SK-N-SH treated with all-trans-retinoic acid at 6 μM for 48 hours (cell line): ENCODE measurements around the gene TIMP4.

Experiments
- ATAC-seq: fragments of 200-7000 bp; cut with Tn5 transposase; 3 replicates; pipeline ENCODE4 v1.9.1; 2020; ENCODE audit warnings: mild to moderate bottlenecking, moderate library complexity
- ARNTL ChIP-seq: fragments of 450-650 bp; formaldehyde crosslinking; IDR thresholded peaks from 2 replicates; pipeline ENCODE4 v1.5.0; 2020; ENCODE audit warnings: low read depth, mild to moderate bottlenecking, moderate library complexity, borderline replicate concordance
- BACH2 ChIP-seq: fragments of 250-450 bp; sonication (Bioruptor Pico); IDR thresholded peaks from 2 replicates; pipeline ENCODE4 v1.9.0; 2021; ENCODE audit warnings: mild to moderate bottlenecking, borderline replicate concordance
- CREB5 ChIP-seq: fragments of 250-450 bp; sonication (Bioruptor Pico); IDR thresholded peaks from 2 replicates; pipeline ENCODE4 v1.5.1; 2020; ENCODE audit warnings: low read depth, mild to moderate bottlenecking, moderate library complexity
- CSDC2 ChIP-seq: fragments of 250-450 bp; sonication (Bioruptor Pico); IDR thresholded peaks from 2 replicates; pipeline ENCODE4 v1.5.0; 2020; ENCODE audit warnings: mild to moderate bottlenecking, moderate library complexity
- CSRNP3 ChIP-seq: fragments of 250-450 bp; sonication (Bioruptor Pico); IDR thresholded peaks from 2 replicates; pipeline ENCODE4 v1.5.1; 2021; ENCODE audit warnings: mild to moderate bottlenecking, moderate library complexity
- ESRRG ChIP-seq: fragments of 250-450 bp; sonication (Bioruptor Pico); IDR thresholded peaks from 2 replicates; pipeline ENCODE4 v1.6.1; 2021; ENCODE audit warnings: mild to moderate bottlenecking
- GLIS3 ChIP-seq: fragments of 250-450 bp; sonication (Bioruptor Pico); IDR thresholded peaks from 2 replicates; pipeline ENCODE4 v1.5.0; 2020; ENCODE audit warnings: mild to moderate bottlenecking, moderate library complexity
- ISL1 ChIP-seq: fragments of 250-450 bp; sonication (Bioruptor Pico); IDR thresholded peaks from 2 replicates; pipeline ENCODE4 v2.1.2; 2022; ENCODE audit warnings: mild to moderate bottlenecking, moderate library complexity
- OSR1 ChIP-seq: fragments of 250-450 bp; sonication (Bioruptor Pico); IDR thresholded peaks from 2 replicates; pipeline ENCODE4 v1.8.0; 2022; ENCODE audit warnings: moderate library complexity, mild to moderate bottlenecking, inconsistent platforms
- PATZ1 ChIP-seq: fragments of 250-450 bp; sonication (Bioruptor Pico); IDR thresholded peaks from 2 replicates; pipeline ENCODE4 v1.8.0; 2020; ENCODE audit warnings: mild to moderate bottlenecking, moderate library complexity, borderline replicate concordance
- POU6F1 ChIP-seq: fragments of 250-450 bp; sonication (Bioruptor Pico); IDR thresholded peaks from 2 replicates; pipeline ENCODE4 v1.8.0; 2021; ENCODE audit warnings: low read depth, mild to moderate bottlenecking, moderate library complexity, borderline replicate concordance
- PPARA ChIP-seq: fragments of 250-450 bp; sonication (Bioruptor Pico); IDR thresholded peaks from 2 replicates; pipeline ENCODE4 v1.5.0; 2020; ENCODE audit warnings: mild to moderate bottlenecking, borderline replicate concordance
- RARB ChIP-seq: fragments of 250-450 bp; sonication (Bioruptor Pico); IDR thresholded peaks from 2 replicates; pipeline ENCODE4 v1.8.0; 2021; ENCODE audit warnings: mild to moderate bottlenecking, moderate library complexity
- SNAI2 ChIP-seq: fragments of 250-450 bp; sonication (Bioruptor Pico); IDR thresholded peaks from 2 replicates; pipeline ENCODE4 v1.5.0; 2020; ENCODE audit warnings: mild to moderate bottlenecking, moderate library complexity
- TCF4 ChIP-seq: fragments of 250-450 bp; sonication (Bioruptor Pico); IDR thresholded peaks from 2 replicates; pipeline ENCODE4 v1.8.0; 2021; ENCODE audit warnings: mild to moderate bottlenecking, moderate library complexity, borderline replicate concordance
- TOX ChIP-seq: fragments of 250-450 bp; sonication (Bioruptor Pico); IDR thresholded peaks from 2 replicates; pipeline ENCODE4 v1.8.0; 2021; ENCODE audit warnings: mild to moderate bottlenecking, moderate library complexity, borderline replicate concordance
- TSHZ2 ChIP-seq: fragments of 250-450 bp; sonication (Bioruptor Pico); IDR thresholded peaks from 2 replicates; pipeline ENCODE4 v1.5.0; 2020; ENCODE audit warnings: mild to moderate bottlenecking, moderate library complexity
- ZC3H10 ChIP-seq: fragments of 250-450 bp; sonication (Bioruptor Pico); IDR thresholded peaks from 2 replicates; pipeline ENCODE4 v1.5.1; 2021; ENCODE audit warnings: mild to moderate bottlenecking, moderate library complexity
- ZFP30 ChIP-seq: fragments of 450-650 bp; formaldehyde crosslinking; IDR thresholded peaks from 2 replicates; pipeline ENCODE4 v1.5.0; 2022; ENCODE audit warnings: mild to moderate bottlenecking, moderate library complexity
- ZNF565 ChIP-seq: fragments of 450-650 bp; formaldehyde crosslinking; conservative IDR thresholded peaks from 2 replicates; pipeline ENCODE4 v1.5.0; 2020; ENCODE audit warnings: low read depth, mild to moderate bottlenecking, moderate library complexity
- ZNF70 ChIP-seq: fragments of 450-650 bp; formaldehyde crosslinking; IDR thresholded peaks from 2 replicates; pipeline ENCODE4 v1.5.0; 2020; ENCODE audit warnings: mild to moderate bottlenecking, moderate library complexity
- ZNF8 ChIP-seq: fragments of 450-650 bp; formaldehyde crosslinking; IDR thresholded peaks from 2 replicates; pipeline ENCODE4 v1.5.0; 2020; ENCODE audit warnings: mild to moderate bottlenecking, moderate library complexity

Gene TIMP4

GRCh38 chr3:12194209-12194608 is 35.5 kb upstream of the TIMP4 start (continued):
- TF ChIP-seq CREB5 (CRISPR knock-in tag), result no peak
- TF ChIP-seq ZNF565 (CRISPR knock-in tag), result no peak

- peak; percentile 91 for ATAC-seq
- TF ChIP-seq ARNTL (no peak), ISL1 (peak; percentile 54), GLIS3 (CRISPR knock-in tag) (no peak), TOX (CRISPR knock-in tag) (peak; percentile 8; the same call in 1 of the 2 replicates), SNAI2 (CRISPR knock-in tag) (no peak), ZNF565 (CRISPR knock-in tag) (no peak), OSR1 (CRISPR knock-in tag) (no peak), TSHZ2 (CRISPR knock-in tag) (no peak), POU6F1 (CRISPR knock-in tag) (no peak), RARB (CRISPR knock-in tag) (no peak), ZNF8 (CRISPR knock-in tag) (no peak), ZNF70 (CRISPR knock-in tag) (no peak), CSDC2 (no peak), ZFP30 (CRISPR knock-in tag) (no peak), BACH2 (no peak), TCF4 (CRISPR knock-in tag) (no peak), ESRRG (CRISPR knock-in tag) (no peak)
Observed at GRCh38 chr3:12193485-12194165, 34.9 kb upstream of the TIMP4 start.

- TF ChIP-seq CREB5 (CRISPR knock-in tag) (no peak), PPARA (no peak), BACH2 (no peak), CSRNP3 (no peak), ZNF70 (CRISPR knock-in tag) (no peak), ZC3H10 (CRISPR knock-in tag) (no peak), POU6F1 (CRISPR knock-in tag) (no peak), ESRRG (CRISPR knock-in tag) (no peak), ARNTL (no peak), RARB (CRISPR knock-in tag) (no peak), ZNF8 (CRISPR knock-in tag) (no peak), TOX (CRISPR knock-in tag) (no peak), TCF4 (CRISPR knock-in tag) (no peak), PATZ1 (CRISPR knock-in tag) (no peak), GLIS3 (CRISPR knock-in tag) (no peak), SNAI2 (CRISPR knock-in tag) (no peak)
- TF ChIP-seq, all 23 proteins: peak for 0
- ATAC-seq, result no peak
Observed at GRCh38 chr3:12192655-12193484, 34.2 kb upstream of the TIMP4 start.
